Osteocyte (in vitro differentiated cells): Measurements from ENCODE around the gene USP36. TPM values are rescaled to one million over a fixed set of nuclear protein-coding genes. Genes with fewer than 3 reads are reported as not detected.

Experiments used
- DNase-seq: peaks from one replicate; pipeline ENCODE4 v3.0.0; 2021; ENCODE audit warnings: mixed read lengths; ENCODE audit not compliant: unreplicated experiment; ENCODE audit errors: extremely low spot score
- H3K27ac Mint-ChIP-seq: one replicate; pipeline ENCODE4 v1.8.0; 2021; ENCODE audit warnings: mild to moderate bottlenecking, mixed read lengths; ENCODE audit not compliant: unreplicated experiment
- H3K27me3 Mint-ChIP-seq: one replicate; pipeline ENCODE4 v1.8.0; 2021; ENCODE audit warnings: mixed read lengths; ENCODE audit not compliant: unreplicated experiment
- H3K36me3 Mint-ChIP-seq: one replicate; pipeline ENCODE4 v1.8.0; 2021; ENCODE audit warnings: mixed read lengths; ENCODE audit not compliant: unreplicated experiment
- H3K4me1 Mint-ChIP-seq: one replicate; pipeline ENCODE4 v1.8.0; 2021; ENCODE audit warnings: mixed read lengths; ENCODE audit not compliant: unreplicated experiment
- H3K4me3 Mint-ChIP-seq: one replicate; pipeline ENCODE4 v1.8.0; 2021; ENCODE audit warnings: mild to moderate bottlenecking, moderate library complexity, mixed read lengths; ENCODE audit not compliant: unreplicated experiment
- H3K9me3 Mint-ChIP-seq: one replicate; pipeline ENCODE4 v1.8.0; 2021; ENCODE audit warnings: mixed read lengths; ENCODE audit not compliant: unreplicated experiment
- total RNA-seq: library from RNA; stranded (reverse); gene quantifications from 2 replicates; pipeline ENCODE4 v1.2.1, GENCODE V29; 2021
- TF ChIP-seq, protein P1 (sequence below): fragments of 200-600 bp; sonication (generic); IDR thresholded peaks from 2 replicates; pipeline ENCODE4 v1.5.0; 2021; ENCODE audit warnings: antibody characterized with exemption, mild to moderate bottlenecking, moderate library complexity

The USP36 gene
- total RNA-seq, 1 donor from 2014 or later, result 56.2 TPM

DNA sequence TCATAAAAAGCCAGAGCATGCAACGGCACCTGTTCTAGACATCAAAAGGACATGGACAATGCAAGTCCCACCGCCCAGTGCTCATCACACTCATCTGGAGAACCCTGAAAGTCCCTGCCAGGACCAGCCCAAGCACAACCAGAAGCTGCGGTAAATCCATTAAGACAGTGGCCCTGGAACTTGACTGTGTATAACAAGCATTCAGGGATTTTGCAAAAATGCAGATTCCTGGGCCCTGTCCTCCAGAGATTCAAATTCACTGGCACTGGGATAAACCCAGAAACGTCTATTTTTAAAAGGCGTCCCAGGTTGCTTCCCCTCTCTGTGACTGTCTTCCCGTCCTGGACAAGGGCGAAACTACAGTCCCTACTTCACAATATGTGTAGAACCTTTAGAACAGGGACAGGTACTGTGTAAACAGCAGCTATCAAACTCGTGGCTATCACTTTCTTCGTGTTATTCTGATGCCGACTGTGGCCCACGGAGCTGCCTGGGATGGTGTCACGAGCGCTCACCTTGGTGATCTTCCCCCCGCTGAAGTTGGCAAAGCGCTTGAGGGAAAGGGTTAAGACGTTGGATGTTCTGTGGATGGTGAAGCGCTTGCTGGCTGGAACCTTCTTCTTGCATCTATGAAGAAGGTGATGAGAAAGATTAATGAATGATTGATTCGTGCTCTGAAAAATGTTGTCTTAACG, 22.3 kb downstream of the USP36 start:
- Mint-ChIP-seq H3K36me3 (peaks cover 61% of the 10 kb centered on the region), H3K27me3 (no peaks in the 10 kb centered on the region), H3K27ac (no peak overlapping the region), H3K4me1 (peaks cover 11% of the 10 kb centered on the region), H3K4me3 (no peak overlapping the region), H3K9me3 (no peaks in the 10 kb centered on the region)
- TF ChIP-seq, protein P1, sequence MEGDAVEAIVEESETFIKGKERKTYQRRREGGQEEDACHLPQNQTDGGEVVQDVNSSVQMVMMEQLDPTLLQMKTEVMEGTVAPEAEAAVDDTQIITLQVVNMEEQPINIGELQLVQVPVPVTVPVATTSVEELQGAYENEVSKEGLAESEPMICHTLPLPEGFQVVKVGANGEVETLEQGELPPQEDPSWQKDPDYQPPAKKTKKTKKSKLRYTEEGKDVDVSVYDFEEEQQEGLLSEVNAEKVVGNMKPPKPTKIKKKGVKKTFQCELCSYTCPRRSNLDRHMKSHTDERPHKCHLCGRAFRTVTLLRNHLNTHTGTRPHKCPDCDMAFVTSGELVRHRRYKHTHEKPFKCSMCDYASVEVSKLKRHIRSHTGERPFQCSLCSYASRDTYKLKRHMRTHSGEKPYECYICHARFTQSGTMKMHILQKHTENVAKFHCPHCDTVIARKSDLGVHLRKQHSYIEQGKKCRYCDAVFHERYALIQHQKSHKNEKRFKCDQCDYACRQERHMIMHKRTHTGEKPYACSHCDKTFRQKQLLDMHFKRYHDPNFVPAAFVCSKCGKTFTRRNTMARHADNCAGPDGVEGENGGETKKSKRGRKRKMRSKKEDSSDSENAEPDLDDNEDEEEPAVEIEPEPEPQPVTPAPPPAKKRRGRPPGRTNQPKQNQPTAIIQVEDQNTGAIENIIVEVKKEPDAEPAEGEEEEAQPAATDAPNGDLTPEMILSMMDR, result no peak
- no peak for DNase-seq

DNA sequence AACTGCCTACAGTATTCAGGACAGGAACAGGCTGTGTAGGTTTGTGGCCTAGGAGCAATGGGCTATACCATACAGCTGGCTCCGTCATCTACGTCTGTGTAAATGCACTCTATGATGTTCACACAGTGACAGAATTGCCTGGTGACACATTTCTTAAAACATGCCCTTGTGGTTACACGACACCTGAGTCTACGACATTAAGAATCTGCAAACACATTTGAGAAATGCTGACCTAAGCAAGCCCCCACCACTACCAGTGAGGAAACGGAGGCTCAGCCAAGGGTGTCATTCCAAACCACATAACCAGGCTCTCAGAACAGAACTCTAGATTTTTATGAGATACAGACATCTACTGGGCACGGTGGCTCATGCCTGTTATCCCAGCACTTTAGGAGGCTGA, 23.5 kb downstream of the USP36 start:
- H3K27ac Mint-ChIP-seq, result no peak overlapping the region
- no peak for DNase-seq
- no peaks in the 10 kb centered on the region for H3K9me3 Mint-ChIP-seq
- TF ChIP-seq, protein P1, result no peak
- no peak overlapping the region for H3K4me3 Mint-ChIP-seq
- H3K36me3 Mint-ChIP-seq, result peaks cover 51% of the 10 kb centered on the region
- no peaks in the 10 kb centered on the region for H3K27me3 Mint-ChIP-seq
- H3K4me1 Mint-ChIP-seq, result no peaks in the 10 kb centered on the region

DNA sequence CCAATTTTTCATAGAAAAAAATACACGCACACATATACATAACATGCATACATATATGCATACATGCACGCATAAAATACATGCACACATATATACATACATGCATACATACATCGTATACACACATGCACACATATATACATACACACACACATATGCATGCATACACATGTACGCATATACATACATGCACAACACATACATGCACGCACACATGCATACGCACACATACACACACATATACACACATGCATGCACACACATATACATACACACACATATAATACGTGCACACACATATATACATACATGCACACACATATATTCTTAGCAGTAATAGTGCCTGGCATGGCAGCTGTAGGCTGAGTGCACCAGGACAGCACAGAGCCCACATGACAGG, 24.9 kb downstream of the USP36 start:
- TF ChIP-seq, protein P1, result no peak
- H3K27me3 Mint-ChIP-seq, result no peaks in the 10 kb centered on the region
- no peak overlapping the region for H3K27ac Mint-ChIP-seq
- no peaks in the 10 kb centered on the region for H3K9me3 Mint-ChIP-seq
- H3K4me1 Mint-ChIP-seq, result no peaks in the 10 kb centered on the region
- H3K4me3 Mint-ChIP-seq, result no peak overlapping the region
- DNase-seq, result no peak
- H3K36me3 Mint-ChIP-seq, result peaks cover 50% of the 10 kb centered on the region

DNA sequence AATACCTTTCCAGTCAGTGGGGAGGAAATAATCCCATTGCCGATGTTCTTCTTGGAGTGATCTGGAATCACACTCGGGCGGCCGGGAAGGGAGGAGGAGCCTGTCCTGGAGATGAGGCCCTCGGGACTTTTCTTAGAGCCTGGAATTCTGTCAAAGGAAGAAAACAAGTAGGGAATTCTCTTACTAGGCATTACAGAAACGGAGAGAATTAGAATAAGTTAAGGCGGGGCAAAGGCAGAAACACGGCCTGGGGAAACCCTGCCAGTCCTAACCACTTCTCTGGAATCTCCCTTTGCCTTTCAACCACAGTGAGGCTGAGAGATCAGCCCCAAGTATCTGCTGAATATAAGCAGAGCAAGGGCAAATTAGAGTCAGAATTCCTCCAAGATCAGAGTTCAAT, 27.8 kb downstream of the USP36 start:
- H3K4me3 Mint-ChIP-seq, result no peak overlapping the region
- H3K27me3 Mint-ChIP-seq, result no peaks in the 10 kb centered on the region
- H3K4me1 Mint-ChIP-seq, result no peaks in the 10 kb centered on the region
- DNase-seq, result no peak
- no peak overlapping the region for H3K27ac Mint-ChIP-seq
- H3K9me3 Mint-ChIP-seq, result no peaks in the 10 kb centered on the region
- peaks cover 51% of the 10 kb centered on the region for H3K36me3 Mint-ChIP-seq
- TF ChIP-seq, protein P1, result no peak

DNA sequence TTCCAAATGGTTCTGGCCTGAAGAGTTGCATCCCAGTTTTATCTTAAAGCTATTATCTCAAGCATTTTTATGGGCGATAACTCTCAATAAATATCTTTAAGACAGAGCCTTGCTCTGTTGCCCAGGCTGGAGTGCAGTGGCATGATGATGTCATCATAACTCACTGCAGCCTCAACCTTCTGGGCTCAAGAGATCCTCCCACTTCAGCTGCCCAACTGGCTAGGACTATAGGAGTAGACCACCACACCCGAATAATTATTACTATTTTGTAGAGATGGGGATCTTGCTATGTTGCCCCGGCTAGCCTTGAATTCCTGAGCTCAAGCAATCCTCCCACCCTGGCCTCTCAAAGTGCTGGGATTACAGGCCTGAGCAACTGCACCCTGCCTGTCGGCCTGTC, 32.5 kb downstream of the USP36 start:
- Mint-ChIP-seq H3K27me3 (no peaks in the 10 kb centered on the region), H3K4me1 (no peaks in the 10 kb centered on the region), H3K4me3 (no peak overlapping the region), H3K9me3 (no peaks in the 10 kb centered on the region), H3K36me3 (peaks cover 63% of the 10 kb centered on the region), H3K27ac (no peak overlapping the region)
- no peak for DNase-seq
- TF ChIP-seq, protein P1, result no peak
